Measurements from ENCODE around the gene CAMK2D. TPM values are rescaled to one million over a fixed set of nuclear protein-coding genes. Genes with fewer than 3 reads are reported as not detected.
A peak's percentile ranks its signal among the peaks of the same experiment; 100 is the strongest.

The CAMK2D gene
- total and polyA plus RNA-seq, 2 donors from 2014 or later = 9.1 to 34.7 TPM

- H3K4me1 ChIP-seq (ENCODE audit: control insufficient read depth in 2 of 3, insufficient read depth in 2 of 3, low read depth in 1 of 3, low read length in 3 of 3) = no peaks in the 10 kb centered on the region
- H3K27me3 ChIP-seq (ENCODE audit: control insufficient read depth, insufficient read depth, low read length) = no peaks in the 10 kb centered on the region
- intact Hi-C loops (cut with DNase I) = no loop called here
- FAIRE-seq (no peak), DNase-seq (no peak)
- H3K4me3 ChIP-seq (ENCODE audit: low read length in 3 of 3) = no peak overlapping the region
- peaks cover 0 to 2% (median 2%) of the 10 kb centered on the region in 3 donors for H3K36me3 ChIP-seq (ENCODE audit: control insufficient read depth in 2 of 3, insufficient read depth in 3 of 3, low read length in 3 of 3)
- H3K9me3 ChIP-seq (ENCODE audit: control insufficient read depth in 2 of 3, insufficient read depth in 1 of 3, low read length in 3 of 3) = no peaks in the 10 kb centered on the region
- H3K27ac ChIP-seq (ENCODE audit: low read depth in 2 of 2, low read length in 2 of 2) = no peak overlapping the region
- H3K9ac ChIP-seq (ENCODE audit: low read length in 3 of 3) = no peak overlapping the region
- TF ChIP-seq CTCF (IDR thresholded peaks at IDR 0.05; ENCODE audit: borderline replicate concordance, extremely low read depth, insufficient read depth) = no peak
These were observed 236.9 kb downstream of the CAMK2D start for GRCh38 chr4:113524505-113525186.

GRCh38 chr4:113524096-113524495, 237.4 kb downstream of the CAMK2D start:
- TF ChIP-seq CTCF (IDR thresholded peaks at IDR 0.05; ENCODE audit: borderline replicate concordance, extremely low read depth, insufficient read depth) = no peak
- H3K9me3 ChIP-seq (ENCODE audit: control insufficient read depth in 2 of 3, insufficient read depth in 1 of 3, low read length in 3 of 3) = no peaks in the 10 kb centered on the region
- H3K36me3 ChIP-seq (ENCODE audit: control insufficient read depth in 2 of 3, insufficient read depth in 3 of 3, low read length in 3 of 3) = peaks cover 0 to 2% (median 2%) of the 10 kb centered on the region in 3 donors
- no peaks in the 10 kb centered on the region for H3K27me3 ChIP-seq (ENCODE audit: control insufficient read depth, insufficient read depth, low read length)
- FAIRE-seq (no peak), DNase-seq (no peak)
- intact Hi-C loops (cut with DNase I) = no loop called here
- no peak overlapping the region for H3K4me3 ChIP-seq (ENCODE audit: low read length in 3 of 3)
- no peaks in the 10 kb centered on the region for H3K4me1 ChIP-seq (ENCODE audit: control insufficient read depth in 2 of 3, insufficient read depth in 2 of 3, low read depth in 1 of 3, low read length in 3 of 3)
- H3K27ac ChIP-seq (ENCODE audit: low read depth in 2 of 2, low read length in 2 of 2) = no peak overlapping the region
- H3K9ac ChIP-seq (ENCODE audit: low read length in 3 of 3) = no peak overlapping the region

- Histone ChIP-seq H3K27me3 (ENCODE audit: control insufficient read depth, insufficient read depth, low read length) (no peaks in the 10 kb centered on the region), H3K9ac (ENCODE audit: low read length in 3 of 3) (no peak overlapping the region), H3K4me1 (ENCODE audit: control insufficient read depth in 2 of 3, insufficient read depth in 2 of 3, low read depth in 1 of 3, low read length in 3 of 3) (no peaks in the 10 kb centered on the region), H3K36me3 (ENCODE audit: control insufficient read depth in 2 of 3, insufficient read depth in 3 of 3, low read length in 3 of 3) (peaks cover 0 to 2% (median 2%) of the 10 kb centered on the region in 3 donors), H3K9me3 (ENCODE audit: control insufficient read depth in 2 of 3, insufficient read depth in 1 of 3, low read length in 3 of 3) (no peaks in the 10 kb centered on the region), H3K27ac (ENCODE audit: low read depth in 2 of 2, low read length in 2 of 2) (no peak overlapping the region), H3K4me3 (ENCODE audit: low read length in 3 of 3) (no peak overlapping the region)
- intact Hi-C loops (cut with DNase I) = no loop called here
- DNase-seq (peak in 1 of 5 donors; percentile 28), FAIRE-seq (no peak)
- no peak for TF ChIP-seq CTCF (IDR thresholded peaks at IDR 0.05; ENCODE audit: borderline replicate concordance, extremely low read depth, insufficient read depth)
These were observed 239.1 kb downstream of the CAMK2D start for GRCh38 chr4:113522433-113522832.
